ENCODE measurements around the gene RILPL2. TPM values are rescaled to one million over a fixed set of nuclear protein-coding genes. Genes with fewer than 3 reads are reported as not detected.

RILPL2 gene
- total and polyA plus RNA-seq, 2 experiments from 2014 or later = 2.5 to 3.7 TPM

- Histone ChIP-seq H3K27ac (no peak overlapping the region), H3K36me3 (replicated peaks; ENCODE audit: insufficient read depth, low read depth) (no peaks in the 10 kb centered on the region)
- 93% methylated on average over 14 of the region's 14 CpGs for WGBS (ENCODE audit: low lambda C conversion rate, missing lambda C conversion rate)
Observed at GRCh38 chr12:123398550-123399254, 37.8 kb downstream of the RILPL2 start.

GRCh38 chr12:123398177-123398549 is 38.3 kb downstream of the RILPL2 start:
- no peaks in the 10 kb centered on the region for H3K36me3 ChIP-seq (replicated peaks; ENCODE audit: insufficient read depth, low read depth)
- H4K20me1 ChIP-seq (ENCODE audit: insufficient read depth, poor library complexity, severe bottlenecking) = peaks cover 16% of the 10 kb centered on the region
- H3K4me3 ChIP-seq = no peak overlapping the region
- WGBS (ENCODE audit: low lambda C conversion rate, missing lambda C conversion rate) = over 99% methylated on average over 9 of the region's 10 CpGs
- no peaks in the 10 kb centered on the region for H3K4me1 ChIP-seq (ENCODE audit: insufficient read depth)
- H2AFZ ChIP-seq = no peak overlapping the region
- no peak for TF ChIP-seq EZH2 (IDR thresholded peaks at IDR 0.05; ENCODE audit: borderline replicate concordance)
- no peak for TF ChIP-seq EZH2phosphoT487 (IDR thresholded peaks at IDR 0.05; ENCODE audit: low read depth, severe bottlenecking, unreplicated experiment)
- TF ChIP-seq CTCF (IDR thresholded peaks at IDR 0.05; ENCODE audit: poor library complexity) = no peak
- DNase-seq (ENCODE audit: low spot score) = no peak
- H3K27ac ChIP-seq = no peak overlapping the region
- peaks cover 83% of the 10 kb centered on the region for H3K79me2 ChIP-seq
- H3K4me2 ChIP-seq = no peak overlapping the region
- H3K27me3 ChIP-seq = no peaks in the 10 kb centered on the region
- no peaks in the 10 kb centered on the region for H3K9me3 ChIP-seq (ENCODE audit: low read depth)
- H3K9me2 ChIP-seq (replicated peaks; ENCODE audit: insufficient read depth) = no peaks in the 10 kb centered on the region

More at GRCh38 chr12:123398550-123399254, 37.8 kb downstream of the RILPL2 start:
- Histone ChIP-seq H3K4me1 (ENCODE audit: insufficient read depth) (no peaks in the 10 kb centered on the region), H3K4me3 (no peak overlapping the region), H4K20me1 (ENCODE audit: insufficient read depth, poor library complexity, severe bottlenecking) (peaks cover 16% of the 10 kb centered on the region), H2AFZ (no peak overlapping the region), H3K27me3 (no peaks in the 10 kb centered on the region), H3K79me2 (peaks cover 80% of the 10 kb centered on the region), H3K9me3 (ENCODE audit: low read depth) (no peaks in the 10 kb centered on the region), H3K4me2 (no peak overlapping the region), H3K9me2 (replicated peaks; ENCODE audit: insufficient read depth) (no peaks in the 10 kb centered on the region)
- no peak for DNase-seq (ENCODE audit: low spot score)
- TF ChIP-seq EZH2phosphoT487 (IDR thresholded peaks at IDR 0.05; ENCODE audit: low read depth, severe bottlenecking, unreplicated experiment) (no peak), CTCF (IDR thresholded peaks at IDR 0.05; ENCODE audit: poor library complexity) (no peak), EZH2 (IDR thresholded peaks at IDR 0.05; ENCODE audit: borderline replicate concordance) (no peak)

- DNase-seq (ENCODE audit: low spot score) = no peak
- Histone ChIP-seq H4K20me1 (ENCODE audit: insufficient read depth, poor library complexity, severe bottlenecking) (peaks cover 16% of the 10 kb centered on the region), H3K9me2 (replicated peaks; ENCODE audit: insufficient read depth) (no peaks in the 10 kb centered on the region), H3K9me3 (ENCODE audit: low read depth) (no peaks in the 10 kb centered on the region), H3K79me2 (peaks cover 89% of the 10 kb centered on the region), H3K4me3 (no peak overlapping the region), H3K4me1 (ENCODE audit: insufficient read depth) (no peaks in the 10 kb centered on the region), H3K27me3 (no peaks in the 10 kb centered on the region), H3K36me3 (replicated peaks; ENCODE audit: insufficient read depth, low read depth) (no peaks in the 10 kb centered on the region), H2AFZ (no peak overlapping the region), H3K4me2 (no peak overlapping the region), H3K27ac (no peak overlapping the region)
- TF ChIP-seq EZH2 (IDR thresholded peaks at IDR 0.05; ENCODE audit: borderline replicate concordance) (no peak), EZH2phosphoT487 (IDR thresholded peaks at IDR 0.05; ENCODE audit: low read depth, severe bottlenecking, unreplicated experiment) (no peak), CTCF (IDR thresholded peaks at IDR 0.05; ENCODE audit: poor library complexity) (no peak)
- WGBS (ENCODE audit: low lambda C conversion rate, missing lambda C conversion rate) = 95% methylated on average over 6 of the region's 6 CpGs
Observed at GRCh38 chr12:123397400-123397799, 39.1 kb downstream of the RILPL2 start.
